K562 (cell line): Measurements from ENCODE around the gene PROM2. TPM values are rescaled to one million over a fixed set of nuclear protein-coding genes. Genes with fewer than 3 reads are reported as not detected.

ENCODE experiments used
- ATAC-seq: fragments of 200-7000 bp; cut with Tn5 transposase; 3 replicates; pipeline ENCODE4 v1.9.1; 2020; ENCODE audit warnings: moderate library complexity
- BruUV-seq: library from RNA; stranded (reverse); fragments of 400-500 nt; replicated peaks from 2 replicates; lab custom pipeline; 2021; lab: Mats Ljungman, UMichigan
- CTCF ChIA-PET: fragments of 300-600 bp; formaldehyde crosslinking; extraction: SDS; loops from one replicate; lab custom pipeline; 2021; ENCODE audit warnings: low intra/inter-chr PET ratio; lab: Yijun Ruan, JAX
- POLR2A ChIA-PET: fragments of 300-600, 350-650 bp; sonication (Branson Sonifier 250); formaldehyde crosslinking; extraction: SDS; loops from one replicate; lab custom pipeline; 2021; ENCODE audit warnings: antibody characterized with exemption, inconsistent platforms; lab: Yijun Ruan, JAX
- DNase-seq, 4 experiments: peaks; one replicate each; pipeline versions ENCODE4 v3.0.0 to v3.0.0-alpha.2; 2011 to 2018; ENCODE audit warnings: low spot score in 3 of 4, mixed read lengths in 3 of 4; ENCODE audit errors: extremely low read depth in 1 of 4
- FAIRE-seq: peaks from 2 replicates; lab custom pipeline; 2011; peaks lifted over from hg19 to GRCh38; lab: Jason Lieb, UNC
- H2AFZ ChIP-seq: 2 replicates; pipeline ENCODE4 v1.6.0; 2011; ENCODE audit warnings: low read depth, low read length, control low read depth, inconsistent platforms
- H3K27ac ChIP-seq: fragments of 200-600 bp; 3 replicates; pipeline ENCODE4 v1.8.0; 2011; ENCODE audit warnings: low read depth, mild to moderate bottlenecking, control low read depth, inconsistent platforms, low read length, moderate library complexity, mixed read lengths; ENCODE audit errors: extremely low read depth
- H3K27me3 ChIP-seq, 2 experiments: fragments of 300-600 bp in 1 of 2; 2 replicates in 1 of 2; 3 replicates in 1 of 2; pipeline versions ENCODE4 v1.6.0 to v1.8.0; 2011; ENCODE audit warnings: inconsistent platforms in 2 of 2, low read length in 2 of 2, mild to moderate bottlenecking in 1 of 2, mixed read lengths in 1 of 2, moderate library complexity in 1 of 2; ENCODE audit not compliant: control insufficient read depth in 2 of 2, insufficient read depth in 2 of 2
- H3K36me3 ChIP-seq: fragments of 300-600 bp; 3 replicates; pipeline ENCODE4 v1.8.0; 2011; ENCODE audit warnings: mild to moderate bottlenecking, low read length, inconsistent platforms; ENCODE audit not compliant: control insufficient read depth, insufficient read depth
- H3K4me1 ChIP-seq, 2 experiments: fragments of 200-600 bp in 1 of 2; replicated peaks in 1 of 2; 2 replicates in 1 of 2; 3 replicates in 1 of 2; pipeline versions ENCODE4 v1.5.1 to v1.8.0; 2011; ENCODE audit warnings: inconsistent platforms in 2 of 2, low read length in 2 of 2, mild to moderate bottlenecking in 1 of 2, mixed read lengths in 1 of 2, moderate library complexity in 1 of 2; ENCODE audit not compliant: control insufficient read depth in 2 of 2, insufficient read depth in 2 of 2
- H3K4me2 ChIP-seq: 2 replicates; pipeline ENCODE4 v1.6.1; 2011; ENCODE audit warnings: low read length, control low read depth, inconsistent platforms, mixed read lengths; ENCODE audit not compliant: insufficient read depth
- H3K4me3 ChIP-seq: fragments of 200-600 bp; sonication (generic), shearing (Covaris generic); 2 replicates; pipeline ENCODE4 v1.5.1; 2016; ENCODE audit warnings: control low read depth, inconsistent platforms
- H3K79me2 ChIP-seq: fragments of 200-600 bp; 3 replicates; pipeline ENCODE4 v1.8.0; 2011; ENCODE audit warnings: low read length, inconsistent platforms; ENCODE audit not compliant: control insufficient read depth, insufficient read depth
- H3K9ac ChIP-seq, 2 experiments: 2 replicates each; pipeline versions ENCODE4 v1.6.0 to v1.6.1; 2011; ENCODE audit warnings: low read depth in 2 of 2, low read length in 2 of 2, control low read depth in 1 of 2, inconsistent platforms in 1 of 2, mild to moderate bottlenecking in 1 of 2, mixed read lengths in 1 of 2; ENCODE audit not compliant: insufficient read depth in 1 of 2
- H3K9me1 ChIP-seq: one replicate; pipeline ENCODE4 v1.6.0; 2011; ENCODE audit warnings: inconsistent platforms, mild to moderate bottlenecking, low read length, moderate library complexity; ENCODE audit not compliant: control insufficient read depth, insufficient read depth
- H3K9me3 ChIP-seq: replicated peaks from 2 replicates; pipeline ENCODE4 v1.5.1; 2011; ENCODE audit warnings: low read depth, low read length, inconsistent platforms; ENCODE audit not compliant: control insufficient read depth, insufficient read depth
- H4K20me1 ChIP-seq: replicated peaks from 2 replicates; pipeline ENCODE4 v1.6.1; 2011; ENCODE audit warnings: low read length, inconsistent platforms, mixed read lengths; ENCODE audit not compliant: control insufficient read depth, insufficient read depth
- BMI1 ChIP-seq: fragments of 150-350 bp; IDR thresholded peaks from 2 replicates; pipeline ENCODE4 v1.6.1; 2014; ENCODE audit warnings: low read length
- BRD4 ChIP-seq: fragments of 200-600 bp; sonication (generic); IDR thresholded peaks from 2 replicates; pipeline ENCODE4 v1.6.1; 2017; ENCODE audit warnings: inconsistent platforms
- EP400 ChIP-seq: fragments of 450-650 bp; IDR thresholded peaks from 2 replicates; pipeline ENCODE4 v1.6.1; 2017; ENCODE audit warnings: antibody characterized with exemption, mild to moderate bottlenecking, moderate library complexity
- ETS2 ChIP-seq: IDR thresholded peaks from 2 replicates; pipeline ENCODE4 v1.6.1; 2016; ENCODE audit warnings: borderline replicate concordance, missing genetic modification characterization, mild to moderate bottlenecking, moderate library complexity, missing compliant biosample characterization; ENCODE audit not compliant: poor library complexity, severe bottlenecking
- GTF2E2 ChIP-seq: fragments of 200-800 bp; sonication (Bioruptor generic); IDR thresholded peaks from 2 replicates; pipeline ENCODE4 v1.6.1; 2016; ENCODE audit warnings: missing genetic modification characterization, missing compliant biosample characterization
- HDGF ChIP-seq: fragments of 450-650 bp; IDR thresholded peaks from 2 replicates; pipeline ENCODE4 v1.6.1; 2016
- NCOA1 ChIP-seq: fragments of 450-650 bp; IDR thresholded peaks from 2 replicates; pipeline ENCODE4 v1.6.1; 2016; ENCODE audit warnings: low read depth
- NCOA6 ChIP-seq: fragments of 450-650 bp; IDR thresholded peaks from 2 replicates; pipeline ENCODE4 v1.6.1; 2017; ENCODE audit warnings: mild to moderate bottlenecking
- RHOXF2B ChIP-seq: fragments of 250-450 bp; sonication (Bioruptor Pico); conservative IDR thresholded peaks from 2 replicates; pipeline ENCODE4 v1.5.1; 2021
- SAFB ChIP-seq: fragments of 200-400 bp; formaldehyde crosslinking; IDR thresholded peaks from 2 replicates; pipeline ENCODE4 v1.6.1; 2017; ENCODE audit warnings: low read depth, low read length, borderline replicate concordance
- SMAD3 ChIP-seq: fragments of 450-650 bp; formaldehyde crosslinking; conservative IDR thresholded peaks from 2 replicates; pipeline ENCODE4 v1.4.0; 2020; ENCODE audit warnings: mild to moderate bottlenecking
- SMC3 ChIP-seq: conservative IDR thresholded peaks from 2 replicates; pipeline ENCODE4 v1.6.1; 2011; ENCODE audit warnings: low read depth, low read length, improper control_type of control experiment; ENCODE audit not compliant: insufficient read depth
- TAF15 ChIP-seq: fragments of 200-400 bp; formaldehyde crosslinking; IDR thresholded peaks from 2 replicates; pipeline ENCODE4 v1.6.1; 2017; ENCODE audit warnings: mild to moderate bottlenecking, low read depth, low read length, moderate library complexity
- TFAM ChIP-seq: fragments of 250-450 bp; sonication (Bioruptor Pico); conservative IDR thresholded peaks from 2 replicates; pipeline ENCODE4 v1.5.0; 2021; ENCODE audit warnings: mild to moderate bottlenecking, moderate library complexity
- THRAP3 ChIP-seq: fragments of 450-650 bp; IDR thresholded peaks from 2 replicates; pipeline ENCODE4 v1.6.1; 2016; ENCODE audit warnings: mild to moderate bottlenecking, inconsistent platforms, borderline replicate concordance
- TRIM28 ChIP-seq: fragments of 450-650 bp; IDR thresholded peaks from 2 replicates; pipeline ENCODE4 v1.6.1; 2017
- ZNF354B ChIP-seq: fragments of 250-450 bp; sonication (Bioruptor Pico); IDR thresholded peaks from 2 replicates; pipeline ENCODE4 v1.4.0; 2020
- WGBS: fragments of 100-300 bp; shearing (Covaris generic); methylation state at CpG from one replicate; pipeline ENCODE4 v1.1.6; 2016; ENCODE audit warnings: low coverage, mixed read lengths; ENCODE audit not compliant: insufficient coverage; ENCODE audit errors: missing lambda C conversion rate; 5-methylcytosine and 5-hydroxymethylcytosine counted together
- in situ Hi-C: fragments of 300-500 bp; cut with MboI; formaldehyde crosslinking; loops from 4 replicates; pipeline ENCODE4 v1.15.0; 2018; ENCODE audit warnings: inconsistent platforms, mixed read lengths
- intact Hi-C: fragments of 100-400 bp; cut with micrococcal nuclease; formaldehyde crosslinking; loops from 2 replicates; pipeline ENCODE4 v1.14.2; 2022
- polyA plus RNA-seq, 8 experiments: library from polyadenylated mRNA; depleted of rRNA in 4 of 8; stranded (reverse) in 5 of 8; unstranded in 3 of 8; fragments of >200 nt; fragmentation: Nextera tagmentation in 2 of 8; fragmentation: Illumina TruSeq in 1 of 8; extraction: Ambion mirVana in 2 of 8; extraction: Trizol in 1 of 8; gene quantifications; 2 replicates each; pipeline versions ENCODE4 v1.2.1 to v1.2.3, GENCODE V29; 2011 to 2014; ENCODE audit warnings: inconsistent platforms in 1 of 8, missing spikeins in 1 of 8
- total RNA-seq, 7 experiments: library from RNA; depleted of rRNA in 6 of 7; stranded (reverse); fragments of >200 nt in 6 of 7; fragmentation: Illumina TruSeq in 2 of 7; extraction: Trizol in 2 of 7; gene quantifications; 2 replicates each; pipeline versions ENCODE4 v1.2.1 to v1.2.3, GENCODE V29; 2011 to 2021; ENCODE audit warnings: low replicate concordance in 1 of 7

Gene PROM2
- total and polyA plus RNA-seq, 9 of the 15 experiments (the other 6 are each of a cell fraction or from before 2014, with no cell fraction given) = not detected

DNA sequence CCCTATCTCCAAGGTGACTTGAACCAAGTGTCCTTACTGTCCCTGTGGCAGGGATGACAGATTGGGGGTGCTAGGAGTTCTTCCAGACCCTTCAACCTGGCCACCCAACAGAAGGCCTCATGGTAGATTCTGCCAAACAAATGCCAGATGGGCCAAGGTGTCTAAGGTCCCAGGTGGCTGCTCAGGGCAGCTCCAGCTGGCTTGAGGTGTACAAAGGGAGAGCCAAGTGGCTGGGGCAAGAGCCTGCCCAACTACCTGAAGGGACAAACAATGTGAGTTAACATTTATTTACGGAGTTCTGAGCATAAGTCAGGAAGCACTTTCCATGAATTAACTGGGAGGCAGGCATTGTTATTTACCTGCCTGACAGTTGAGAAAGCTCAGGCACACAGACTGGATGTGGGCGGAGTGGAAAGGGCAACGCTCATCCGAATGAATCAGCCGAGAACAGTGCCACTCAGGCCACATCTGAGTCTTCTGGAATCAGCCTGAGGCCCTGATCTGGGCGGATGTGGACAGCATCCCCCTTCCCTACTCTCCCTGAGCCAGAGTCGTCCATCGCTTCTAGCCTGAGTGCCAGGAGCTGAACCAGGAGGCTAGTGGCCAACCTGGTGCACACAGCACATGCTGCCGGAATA is 18.5 kb downstream of the PROM2 start:
- WGBS = 2% methylated on average over 9 of the region's 9 CpGs
- no TSS peak for BruUV-seq

More for the DNA sequence above, 18.5 kb downstream of the PROM2 start:
- FAIRE-seq (no peak), DNase-seq (no peak), ATAC-seq (no peak)
- no peaks in the 10 kb centered on the region for H3K9me1 ChIP-seq
- ChIA-PET POLR2A (no interaction called here), CTCF (no interaction called here)
- TF ChIP-seq HDGF (no peak), NCOA1 (no peak), RHOXF2B (no peak), SMAD3 (CRISPR knock-in tag) (no peak), TRIM28 (no peak), SMC3 (no peak), ETS2 (tag) (no peak), BRD4 (no peak), TAF15 (no peak), EP400 (no peak), GTF2E2 (tag) (no peak), ZNF354B (CRISPR knock-in tag) (no peak), NCOA6 (no peak), THRAP3 (no peak), TFAM (CRISPR knock-in tag) (no peak), BMI1 (no peak), SAFB (no peak)
- intact Hi-C loops = no loop called here
- no peak overlapping the region for H3K4me2 ChIP-seq
- no peaks in the 10 kb centered on the region for H3K36me3 ChIP-seq
- no peak overlapping the region for H2AFZ ChIP-seq
- no peak overlapping the region for H3K27ac ChIP-seq
- H3K9me3 ChIP-seq = no peaks in the 10 kb centered on the region
- H3K4me3 ChIP-seq = no peak overlapping the region
- no peaks in the 10 kb centered on the region for H4K20me1 ChIP-seq
- H3K27me3 ChIP-seq = peaks cover 3 to 30% of the 10 kb centered on the region in 2 experiments; a peak in 3 of 5 replicates
- H3K4me1 ChIP-seq = no peaks in the 10 kb centered on the region
- in situ Hi-C loops = no loop called here
- no peak overlapping the region for H3K9ac ChIP-seq
- H3K79me2 ChIP-seq = no peaks in the 10 kb centered on the region
